ENCODE measurements around the gene PNPLA1. TPM values are rescaled to one million over a fixed set of nuclear protein-coding genes. Genes with fewer than 3 reads are reported as not detected.
A peak's percentile ranks its signal among the peaks of the same experiment; 100 is the strongest.

PNPLA1 gene
- total RNA-seq, 1 experiment from 2014 or later: 0.10 TPM

DNA sequence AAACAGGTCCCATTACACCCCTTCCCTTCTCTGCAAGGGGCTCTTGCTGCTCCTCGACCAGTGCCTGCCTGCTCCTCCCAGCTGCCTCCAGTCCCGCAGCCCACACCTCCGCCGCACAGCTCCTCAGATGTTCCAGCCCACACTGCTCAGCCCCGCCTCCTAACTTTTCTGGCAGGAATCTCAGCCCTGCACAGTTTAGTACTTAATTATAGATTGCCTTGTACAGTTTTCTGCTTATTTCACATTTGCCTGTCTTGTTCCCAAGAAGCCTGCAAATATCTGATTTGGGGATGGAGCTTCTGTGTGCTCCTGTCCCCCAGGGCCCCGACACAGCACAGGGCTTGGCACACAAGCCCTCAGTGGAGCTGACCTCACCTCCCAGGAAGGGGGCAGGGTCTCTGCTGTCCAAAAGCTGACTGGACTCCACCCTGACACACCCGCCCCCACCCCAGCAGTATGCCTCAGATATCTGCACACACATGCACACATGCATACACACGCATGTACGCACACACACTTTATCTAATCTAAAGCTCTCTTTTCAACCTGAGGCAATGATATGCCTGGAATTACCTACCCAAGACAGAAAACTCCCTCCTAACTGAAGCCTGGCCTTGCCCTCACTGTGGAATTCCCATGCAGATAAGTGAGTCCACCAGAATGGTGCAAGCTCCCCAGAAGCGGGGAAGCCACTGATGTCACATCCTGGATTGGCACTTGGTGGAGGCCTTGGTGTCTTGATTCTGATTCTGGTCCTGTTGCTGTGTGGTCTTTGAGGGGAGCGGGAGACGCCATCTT is 1.2 kb upstream of the PNPLA1 start:
- H3K27me3 ChIP-seq (ENCODE audit: insufficient read depth, low read length): no peaks in the 10 kb centered on the region
- RAD21 ChIA-PET (ENCODE audit: low non-redundant PET in 1 of 2, low total read pairs in 2 of 2, uncharacterized antibody in 2 of 2, unreplicated experiment in 2 of 2): no interaction called here
- TF ChIP-seq JUND (IDR thresholded peaks at IDR 0.05) (no peak), SP1 (IDR thresholded peaks at IDR 0.05; ENCODE audit: low read depth) (no peak)
- peak; percentile 40; the same call in 1 of the 2 replicates for ATAC-seq
- H3K4me1 ChIP-seq (ENCODE audit: control insufficient read depth in 1 of 2, insufficient read depth in 2 of 2, low read length in 2 of 2): peaks cover 0 to 8% of the 10 kb centered on the region in 2 experiments; a peak in 1 of 4 replicates
- no peak overlapping the region for H3K4me3 ChIP-seq (replicated peaks in 1 of 2; ENCODE audit: low read depth in 1 of 2, low read length in 2 of 2)
- H3K79me2 ChIP-seq (ENCODE audit: insufficient read depth, low read length): no peaks in the 10 kb centered on the region
- no peaks in the 10 kb centered on the region for H3K9me2 ChIP-seq (ENCODE audit: insufficient read depth)
- POLR2A ChIA-PET: no interaction called here
- no peaks in the 10 kb centered on the region for H3K9me3 ChIP-seq (ENCODE audit: control insufficient read depth in 1 of 2, insufficient read depth in 1 of 2, low read depth in 1 of 2, low read length in 2 of 2)
- no peak for DNase-seq (ENCODE audit: low read depth, low spot score)
- H2AFZ ChIP-seq (ENCODE audit: low read depth, low read length, poor library complexity, severe bottlenecking): no peak overlapping the region
- no peaks in the 10 kb centered on the region for H4K20me1 ChIP-seq (ENCODE audit: insufficient read depth)
- intact Hi-C loops (cut with micrococcal nuclease): no loop called here
- no peak overlapping the region for H3K27ac ChIP-seq (ENCODE audit: low read depth, low read length)
- no peaks in the 10 kb centered on the region for H3K36me3 ChIP-seq (ENCODE audit: control insufficient read depth in 1 of 2, insufficient read depth in 2 of 2, low read length in 2 of 2)
- no peak overlapping the region for H3K4me2 ChIP-seq (ENCODE audit: low read length)
- CTCF ChIA-PET: no interaction called here
- no peak overlapping the region for H3K9ac ChIP-seq (ENCODE audit: low read length)
- BruUV-seq (replicated peaks): no TSS peak

DNA sequence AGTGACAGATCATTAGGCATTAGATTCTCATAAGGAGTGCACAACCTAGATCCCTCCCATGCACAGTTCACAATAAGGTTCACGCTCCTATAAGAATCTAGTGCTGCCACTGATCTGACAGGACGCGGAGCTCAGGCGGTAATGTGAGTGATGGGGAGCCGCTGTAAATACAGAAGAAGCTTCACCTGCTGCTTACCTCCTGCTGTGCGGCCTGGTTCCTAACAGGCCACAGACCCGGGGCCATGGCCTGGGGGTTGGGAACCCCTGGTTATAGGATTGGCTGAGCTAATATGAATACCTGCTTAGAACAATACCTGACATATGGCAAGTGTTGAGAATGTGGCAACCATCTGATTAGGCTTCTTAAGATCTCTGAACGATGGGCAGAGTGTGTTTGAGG is 2.4 kb downstream of the PNPLA1 start:
- Histone ChIP-seq H3K9ac (ENCODE audit: low read length) (no peak overlapping the region), H3K9me2 (ENCODE audit: insufficient read depth) (no peaks in the 10 kb centered on the region), H3K4me3 (replicated peaks in 1 of 2; ENCODE audit: low read depth in 1 of 2, low read length in 2 of 2) (no peak overlapping the region), H2AFZ (ENCODE audit: low read depth, low read length, poor library complexity, severe bottlenecking) (no peak overlapping the region), H3K4me1 (ENCODE audit: control insufficient read depth in 1 of 2, insufficient read depth in 2 of 2, low read length in 2 of 2) (peaks cover 0 to 8% of the 10 kb centered on the region in 2 experiments; a peak in 1 of 4 replicates), H3K27ac (ENCODE audit: low read depth, low read length) (no peak overlapping the region), H4K20me1 (ENCODE audit: insufficient read depth) (no peaks in the 10 kb centered on the region), H3K79me2 (ENCODE audit: insufficient read depth, low read length) (no peaks in the 10 kb centered on the region), H3K27me3 (ENCODE audit: insufficient read depth, low read length) (peaks cover 7% of the 10 kb centered on the region; the same call in 1 of the 2 replicates), H3K36me3 (ENCODE audit: control insufficient read depth in 1 of 2, insufficient read depth in 2 of 2, low read length in 2 of 2) (no peaks in the 10 kb centered on the region), H3K4me2 (ENCODE audit: low read length) (no peak overlapping the region), H3K9me3 (ENCODE audit: control insufficient read depth in 1 of 2, insufficient read depth in 1 of 2, low read depth in 1 of 2, low read length in 2 of 2) (no peaks in the 10 kb centered on the region)
- no peak for TF ChIP-seq POLR2AphosphoS5 (IDR thresholded peaks at IDR 0.05; ENCODE audit: low read depth, low read length)
- intact Hi-C loops (cut with micrococcal nuclease): no loop called here
- DNase-seq (ENCODE audit: low read depth, low spot score): no peak
- ChIA-PET CTCF (no interaction called here), POLR2A (no interaction called here), RAD21 (ENCODE audit: low non-redundant PET in 1 of 2, low total read pairs in 2 of 2, uncharacterized antibody in 2 of 2, unreplicated experiment in 2 of 2) (no interaction called here)
- no TSS peak for BruUV-seq (replicated peaks)
- no peak for ATAC-seq

Measured in HCT116 (cell line).